GM23338 (cell line): ENCODE results near the gene HACD2. TPM values are rescaled to one million over a fixed set of nuclear protein-coding genes. Genes with fewer than 3 reads are reported as not detected.

Source experiments
- ATAC-seq: fragments of 200-7000 bp; cut with Tn5 transposase; 3 replicates; pipeline ENCODE4 v1.9.1; 2020
- DNase-seq: peaks from one replicate; pipeline ENCODE4 v3.0.0-alpha.2; 2015; ENCODE audit warnings: low spot score
- H2AFZ ChIP-seq: fragments of 200-600 bp; sonication (generic); 2 replicates; pipeline ENCODE4 v1.8.0; 2016; ENCODE audit warnings: antibody characterized with exemption, mild to moderate bottlenecking, moderate library complexity
- H3F3A ChIP-seq: fragments of 200-600 bp; sonication (generic); replicated peaks from 2 replicates; pipeline ENCODE4 v1.8.0; 2017; ENCODE audit warnings: antibody characterized with exemption, mixed run types, low read depth
- H3K27ac ChIP-seq: fragments of 200-600 bp; sonication (generic); 2 replicates; pipeline ENCODE4 v1.6.1; 2016; ENCODE audit warnings: low read depth
- H3K27me3 ChIP-seq: fragments of 200-600 bp; sonication (generic); 2 replicates; pipeline ENCODE4 v1.8.0; 2016; ENCODE audit warnings: mild to moderate bottlenecking, mixed run types, moderate library complexity; ENCODE audit not compliant: insufficient read depth
- H3K36me3 ChIP-seq: fragments of 200-600 bp; sonication (generic); 2 replicates; pipeline ENCODE4 v1.8.0; 2016; ENCODE audit warnings: mild to moderate bottlenecking; ENCODE audit not compliant: insufficient read depth
- H3K4me1 ChIP-seq: fragments of 200-600 bp; sonication (generic); 2 replicates; pipeline ENCODE4 v1.8.0; 2016; ENCODE audit warnings: mild to moderate bottlenecking, moderate library complexity; ENCODE audit not compliant: insufficient read depth
- H3K4me2 ChIP-seq: fragments of 200-600 bp; sonication (generic); 2 replicates; pipeline ENCODE4 v1.7.1; 2017; ENCODE audit warnings: mixed run types
- H3K4me3 ChIP-seq: fragments of 200-600 bp; sonication (generic); 2 replicates; pipeline ENCODE4 v1.6.1; 2016; ENCODE audit warnings: mixed run types
- H3K79me2 ChIP-seq: fragments of 200-600 bp; sonication (generic); replicated peaks from 2 replicates; pipeline ENCODE4 v1.8.0; 2017; ENCODE audit warnings: mild to moderate bottlenecking; ENCODE audit not compliant: insufficient read depth
- H3K9me2 ChIP-seq: fragments of 200-600 bp; sonication (generic); 2 replicates; pipeline ENCODE4 v1.8.0; 2017; ENCODE audit not compliant: insufficient read depth
- H4K20me1 ChIP-seq: fragments of 200-600 bp; sonication (generic); replicated peaks from 2 replicates; pipeline ENCODE4 v1.8.0; 2017; ENCODE audit warnings: mild to moderate bottlenecking; ENCODE audit not compliant: insufficient read depth
- H3K27ac Mint-ChIP-seq: 2 replicates; pipeline ENCODE4 v1.8.0; 2020; ENCODE audit warnings: inconsistent platforms, mild to moderate bottlenecking, moderate library complexity, mixed read lengths
- H3K27me3 Mint-ChIP-seq: 3 replicates; pipeline ENCODE4 v1.8.0; 2022; ENCODE audit warnings: low read depth, mild to moderate bottlenecking, moderate library complexity, mixed read lengths, inconsistent platforms; ENCODE audit not compliant: insufficient read depth, poor library complexity
- H3K36me3 Mint-ChIP-seq: 3 replicates; pipeline ENCODE4 v1.8.0; 2021; ENCODE audit warnings: low read depth, mild to moderate bottlenecking, inconsistent platforms, moderate library complexity, mixed read lengths
- H3K4me1 Mint-ChIP-seq: 3 replicates; pipeline ENCODE4 v1.8.0; 2020; ENCODE audit warnings: mild to moderate bottlenecking, inconsistent platforms, mixed read lengths
- H3K4me3 Mint-ChIP-seq: 3 replicates; pipeline ENCODE4 v1.8.0; 2021; ENCODE audit warnings: moderate library complexity, mild to moderate bottlenecking, inconsistent platforms, mixed read lengths
- H3K9me3 Mint-ChIP-seq: 3 replicates; pipeline ENCODE4 v1.8.0; 2020; ENCODE audit warnings: moderate library complexity, mild to moderate bottlenecking, inconsistent platforms, mixed read lengths
- CREB1 ChIP-seq: fragments of 250-450 bp; sonication (Bioruptor Pico); IDR thresholded peaks from 2 replicates; pipeline ENCODE4 v1.5.0; 2020; ENCODE audit warnings: low read depth, mild to moderate bottlenecking, moderate library complexity
- CTCF ChIP-seq, 2 experiments: fragments of 200-600 bp in 1 of 2; sonication (generic) in 1 of 2; conservative IDR thresholded peaks; 2 replicates each; pipeline versions ENCODE4 v1.5.1 to v1.6.1; 2016 to 2017; ENCODE audit warnings: antibody characterized with exemption in 2 of 2, low read depth in 2 of 2, mild to moderate bottlenecking in 2 of 2, moderate library complexity in 1 of 2
- EZH2 ChIP-seq: fragments of 200-600 bp; sonication (generic); IDR thresholded peaks from one replicate; pipeline ENCODE4 v1.8.0; 2017; ENCODE audit warnings: antibody characterized with exemption, mild to moderate bottlenecking, low read depth; ENCODE audit not compliant: unreplicated experiment
- EZH2phosphoT487 ChIP-seq: fragments of 200-600 bp; sonication (generic); IDR thresholded peaks from one replicate; pipeline ENCODE4 v1.8.1; 2018; ENCODE audit warnings: antibody characterized with exemption; ENCODE audit not compliant: unreplicated experiment
- JUNB ChIP-seq: IDR thresholded peaks from one replicate; pipeline ENCODE4 v1.6.1; 2016; ENCODE audit warnings: antibody characterized with exemption; ENCODE audit not compliant: unreplicated experiment
- NANOG ChIP-seq: IDR thresholded peaks from 2 replicates; pipeline ENCODE4 v1.6.1; 2016; ENCODE audit warnings: antibody characterized with exemption, borderline replicate concordance
- POLR2AphosphoS5 ChIP-seq: IDR thresholded peaks from 2 replicates; pipeline ENCODE4 v1.6.1; 2016; ENCODE audit warnings: antibody characterized with exemption, low read depth
- STAT1 ChIP-seq: IDR thresholded peaks from one replicate; pipeline ENCODE4 v1.6.1; 2016; ENCODE audit warnings: antibody characterized with exemption; ENCODE audit not compliant: unreplicated experiment
- ZNF114 ChIP-seq: fragments of 250-450 bp; sonication (Bioruptor Pico); IDR thresholded peaks from 2 replicates; pipeline ENCODE4 v1.5.0; 2020; ENCODE audit warnings: mild to moderate bottlenecking, moderate library complexity
- ZNF331 ChIP-seq: fragments of 250-450 bp; sonication (Bioruptor Pico); IDR thresholded peaks from 2 replicates; pipeline ENCODE4 v1.5.0; 2020; ENCODE audit warnings: low read depth, mild to moderate bottlenecking, moderate library complexity
- ZNF462 ChIP-seq: fragments of 250-450 bp; sonication (Bioruptor Pico); IDR thresholded peaks from 2 replicates; pipeline ENCODE4 v1.5.0; 2020; ENCODE audit warnings: mild to moderate bottlenecking, moderate library complexity
- polyA plus RNA-seq: library from polyadenylated mRNA; unstranded; fragments of >200 nt; fragmentation: Nextera tagmentation; extraction: Ambion mirVana; gene quantifications from 2 replicates; pipeline ENCODE4 v1.2.1, GENCODE V29; 2016
- total RNA-seq: library from RNA; depleted of rRNA; stranded (reverse); fragments of >200 nt; shearing (Covaris generic); gene quantifications from 2 replicates; pipeline ENCODE4 v1.2.3, GENCODE V29; 2014
- TF ChIP-seq, protein P1 (sequence below): IDR thresholded peaks from 2 replicates; pipeline ENCODE4 v1.6.1; 2016; ENCODE audit warnings: antibody characterized with exemption
- TF ChIP-seq, protein P2 (sequence below): IDR thresholded peaks from one replicate; pipeline ENCODE4 v1.6.1; 2018; ENCODE audit warnings: antibody characterized with exemption; ENCODE audit not compliant: unreplicated experiment

Gene HACD2
- total and polyA plus RNA-seq, 2 experiments from 2014 or later: 13.4 to 31.5 TPM

- H3K36me3 Mint-ChIP-seq: peaks cover 5% of the 10 kb centered on the region
- H3K9me3 Mint-ChIP-seq: no peaks in the 10 kb centered on the region
- H3K4me3 ChIP-seq: no peak overlapping the region
- ATAC-seq (no peak), DNase-seq (no peak)
- H2AFZ ChIP-seq: no peak overlapping the region
- H3F3A ChIP-seq: no peaks in the 10 kb centered on the region
- H3K27ac Mint-ChIP-seq: no peak overlapping the region
- no peaks in the 10 kb centered on the region for H3K27me3 Mint-ChIP-seq
- no peaks in the 10 kb centered on the region for H3K36me3 ChIP-seq
- peaks cover 5% of the 10 kb centered on the region for H3K4me1 Mint-ChIP-seq
- H3K4me3 Mint-ChIP-seq: no peak overlapping the region
- TF ChIP-seq STAT1 (no peak), CTCF (conservative IDR thresholded peaks at IDR 0.05; ENCODE audit: low read depth in 2 of 2) (no peak), EZH2phosphoT487 (no peak), CREB1 (CRISPR knock-in tag) (no peak), ZNF462 (CRISPR knock-in tag) (no peak), POLR2AphosphoS5 (no peak), NANOG (no peak), ZNF114 (CRISPR knock-in tag) (no peak), ZNF331 (CRISPR knock-in tag) (no peak), EZH2 (no peak), JUNB (no peak)
- TF ChIP-seq, protein P1, sequence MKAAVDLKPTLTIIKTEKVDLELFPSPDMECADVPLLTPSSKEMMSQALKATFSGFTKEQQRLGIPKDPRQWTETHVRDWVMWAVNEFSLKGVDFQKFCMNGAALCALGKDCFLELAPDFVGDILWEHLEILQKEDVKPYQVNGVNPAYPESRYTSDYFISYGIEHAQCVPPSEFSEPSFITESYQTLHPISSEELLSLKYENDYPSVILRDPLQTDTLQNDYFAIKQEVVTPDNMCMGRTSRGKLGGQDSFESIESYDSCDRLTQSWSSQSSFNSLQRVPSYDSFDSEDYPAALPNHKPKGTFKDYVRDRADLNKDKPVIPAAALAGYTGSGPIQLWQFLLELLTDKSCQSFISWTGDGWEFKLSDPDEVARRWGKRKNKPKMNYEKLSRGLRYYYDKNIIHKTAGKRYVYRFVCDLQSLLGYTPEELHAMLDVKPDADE: no peak
- TF ChIP-seq, protein P2, sequence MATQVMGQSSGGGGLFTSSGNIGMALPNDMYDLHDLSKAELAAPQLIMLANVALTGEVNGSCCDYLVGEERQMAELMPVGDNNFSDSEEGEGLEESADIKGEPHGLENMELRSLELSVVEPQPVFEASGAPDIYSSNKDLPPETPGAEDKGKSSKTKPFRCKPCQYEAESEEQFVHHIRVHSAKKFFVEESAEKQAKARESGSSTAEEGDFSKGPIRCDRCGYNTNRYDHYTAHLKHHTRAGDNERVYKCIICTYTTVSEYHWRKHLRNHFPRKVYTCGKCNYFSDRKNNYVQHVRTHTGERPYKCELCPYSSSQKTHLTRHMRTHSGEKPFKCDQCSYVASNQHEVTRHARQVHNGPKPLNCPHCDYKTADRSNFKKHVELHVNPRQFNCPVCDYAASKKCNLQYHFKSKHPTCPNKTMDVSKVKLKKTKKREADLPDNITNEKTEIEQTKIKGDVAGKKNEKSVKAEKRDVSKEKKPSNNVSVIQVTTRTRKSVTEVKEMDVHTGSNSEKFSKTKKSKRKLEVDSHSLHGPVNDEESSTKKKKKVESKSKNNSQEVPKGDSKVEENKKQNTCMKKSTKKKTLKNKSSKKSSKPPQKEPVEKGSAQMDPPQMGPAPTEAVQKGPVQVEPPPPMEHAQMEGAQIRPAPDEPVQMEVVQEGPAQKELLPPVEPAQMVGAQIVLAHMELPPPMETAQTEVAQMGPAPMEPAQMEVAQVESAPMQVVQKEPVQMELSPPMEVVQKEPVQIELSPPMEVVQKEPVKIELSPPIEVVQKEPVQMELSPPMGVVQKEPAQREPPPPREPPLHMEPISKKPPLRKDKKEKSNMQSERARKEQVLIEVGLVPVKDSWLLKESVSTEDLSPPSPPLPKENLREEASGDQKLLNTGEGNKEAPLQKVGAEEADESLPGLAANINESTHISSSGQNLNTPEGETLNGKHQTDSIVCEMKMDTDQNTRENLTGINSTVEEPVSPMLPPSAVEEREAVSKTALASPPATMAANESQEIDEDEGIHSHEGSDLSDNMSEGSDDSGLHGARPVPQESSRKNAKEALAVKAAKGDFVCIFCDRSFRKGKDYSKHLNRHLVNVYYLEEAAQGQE: no peak
- H4K20me1 ChIP-seq: peaks cover 3% of the 10 kb centered on the region
- no peaks in the 10 kb centered on the region for H3K4me1 ChIP-seq
- no peak overlapping the region for H3K27ac ChIP-seq
- no peaks in the 10 kb centered on the region for H3K9me2 ChIP-seq
- H3K79me2 ChIP-seq: no peaks in the 10 kb centered on the region
- no peak overlapping the region for H3K4me2 ChIP-seq
- H3K27me3 ChIP-seq: no peaks in the 10 kb centered on the region
Observed at GRCh38 chr3:123562547-123562946, 22.3 kb downstream of the HACD2 start.
